HL-60/S4 treated with phorbol 12-myristate 13-acetate at 8.2 ng/mL for 4 days and 3 days (cell line): ENCODE measurements around the gene CLTCL1.

Experiments used
- in situ Hi-C: fragments of 300-500 bp; cut with MboI; formaldehyde crosslinking; loops from 2 replicates; pipeline ENCODE4 v1.15.0; 2022; ENCODE audit warnings: low sequenced_read_pairs

The CLTCL1 gene

GRCh38 chr22:19197997-19198865 lies 93.3 kb downstream of the CLTCL1 start:
- in situ Hi-C loops: no loop called here

GRCh38 chr22:19196841-19197612 lies 94.5 kb downstream of the CLTCL1 start:
- in situ Hi-C loops: no loop called here

GRCh38 chr22:19195796-19196731 lies 95.5 kb downstream of the CLTCL1 start:
- in situ Hi-C loops: no loop called here

- in situ Hi-C loops: no loop called here
Observed at GRCh38 chr22:19194766-19195536, 96.6 kb downstream of the CLTCL1 start.

GRCh38 chr22:19193879-19194278 lies 97.6 kb downstream of the CLTCL1 start:
- in situ Hi-C loops: no loop called here

GRCh38 chr22:19187716-19188563 lies 103.6 kb downstream of the CLTCL1 start:
- in situ Hi-C loops: no loop called here

- in situ Hi-C loops: no loop called here
Observed at GRCh38 chr22:19184276-19184997, 107.1 kb downstream of the CLTCL1 start.

GRCh38 chr22:19183216-19183615 lies 108.3 kb downstream of the CLTCL1 start:
- in situ Hi-C loops: no loop called here

- in situ Hi-C loops: no loop called here
Observed at GRCh38 chr22:19182472-19183157, 108.9 kb downstream of the CLTCL1 start.

- in situ Hi-C loops: no loop called here
Observed at GRCh38 chr22:19181786-19182471, 109.6 kb downstream of the CLTCL1 start.

GRCh38 chr22:19180740-19181410 lies 110.6 kb downstream of the CLTCL1 start:
- in situ Hi-C loops: no loop called here

GRCh38 chr22:19180234-19180633 lies 111.3 kb downstream of the CLTCL1 start:
- in situ Hi-C loops: no loop called here

GRCh38 chr22:19179497-19180048 lies 111.9 kb downstream of the CLTCL1 start:
- in situ Hi-C loops: no loop called here

- in situ Hi-C loops: no loop called here
Observed at GRCh38 chr22:19178657-19179496, 112.6 kb downstream of the CLTCL1 start, which contains the start of gene SLC25A1. TSS of gene SLC25A1 (minus strand) at chr22:19178736. CDS start at chr22:19178673, 63 bp downstream.

- in situ Hi-C loops: no loop called here
Observed at GRCh38 chr22:19178065-19178656, 113.4 kb downstream of the CLTCL1 start.
